Raji (cell line): Measurements from ENCODE around the gene IMPDH2.

Source experiments
- POLR2A ChIP-seq: IDR thresholded peaks from 2 replicates; pipeline ENCODE4 v1.6.1; 2011; ENCODE audit warnings: low read depth, low read length, control low read depth; ENCODE audit not compliant: insufficient read depth

IMPDH2 gene

DNA sequence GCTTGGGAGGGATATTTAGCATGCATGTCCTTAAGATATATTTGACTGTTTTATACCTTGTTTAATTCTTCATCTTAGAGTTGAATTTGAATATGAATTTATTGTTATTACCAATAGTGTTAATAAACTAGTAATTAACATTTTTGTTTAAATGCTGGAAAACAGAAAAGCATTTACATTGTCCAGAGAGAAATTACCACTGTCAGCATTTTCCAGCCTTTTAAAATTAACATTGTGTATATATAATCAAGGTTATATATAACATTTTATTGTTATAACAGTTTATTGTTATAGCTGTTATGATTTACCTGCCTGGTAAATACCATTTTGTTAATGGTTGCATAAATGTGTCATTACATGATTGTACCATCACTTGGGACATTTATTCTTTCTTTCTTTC lies 47.2 kb downstream of the IMPDH2 start:
- no peak for TF ChIP-seq POLR2A

DNA sequence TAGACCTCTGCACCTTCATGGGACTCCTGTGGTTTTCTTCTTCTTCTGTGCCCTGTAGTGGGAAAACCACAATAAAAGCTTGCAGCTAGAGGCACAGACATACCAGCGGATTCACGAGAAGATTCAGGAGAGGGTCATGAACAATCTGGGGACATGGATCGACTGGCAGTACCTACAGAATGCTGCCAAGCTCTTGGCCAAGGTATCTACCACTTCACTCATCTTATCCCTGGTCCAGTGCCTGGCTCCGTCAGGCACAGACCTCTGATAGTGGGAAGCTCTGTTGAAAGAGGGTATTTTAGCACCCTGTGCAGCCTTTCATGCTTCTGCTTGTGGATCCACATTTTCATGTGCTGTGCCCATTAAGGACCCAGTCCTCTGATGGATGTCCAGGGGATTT lies 48.9 kb downstream of the IMPDH2 start:
- TF ChIP-seq POLR2A, result no peak

DNA sequence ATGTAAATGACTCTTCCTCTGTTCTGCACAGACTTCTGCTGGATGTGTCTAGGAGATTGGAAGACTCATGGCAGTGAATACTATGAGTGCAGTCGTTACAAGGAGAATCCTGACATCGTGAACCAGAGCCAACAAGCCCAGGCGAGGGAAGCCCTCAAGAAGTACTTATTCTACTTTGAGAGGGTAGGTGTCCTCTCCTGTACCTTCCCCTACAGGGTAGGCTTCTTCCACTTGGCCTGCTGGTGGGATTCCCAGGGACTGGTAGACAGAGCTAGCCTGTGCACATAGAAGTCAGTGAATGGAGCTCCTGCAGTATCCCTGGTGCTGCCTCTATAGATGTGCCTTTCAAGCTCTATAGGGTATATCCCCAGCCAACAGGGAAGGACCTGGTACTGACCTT lies 49.7 kb downstream of the IMPDH2 start:
- TF ChIP-seq POLR2A, result no peak
